Stimulated activated CD8-positive, alpha-beta memory T cell treated with anti-CD3 and anti-CD28 coated beads, Interleukin-12 subunit alpha, Interleukin-12 subunit beta, amount 100 ng/mL, for 24 hours (primary cell): ENCODE results near the gene MINDY4.

Source experiments
- DNase-seq: peaks from one replicate; pipeline ENCODE4 v3.0.0-alpha.2; 2020; ENCODE audit errors: extremely low read depth

Gene MINDY4

DNA sequence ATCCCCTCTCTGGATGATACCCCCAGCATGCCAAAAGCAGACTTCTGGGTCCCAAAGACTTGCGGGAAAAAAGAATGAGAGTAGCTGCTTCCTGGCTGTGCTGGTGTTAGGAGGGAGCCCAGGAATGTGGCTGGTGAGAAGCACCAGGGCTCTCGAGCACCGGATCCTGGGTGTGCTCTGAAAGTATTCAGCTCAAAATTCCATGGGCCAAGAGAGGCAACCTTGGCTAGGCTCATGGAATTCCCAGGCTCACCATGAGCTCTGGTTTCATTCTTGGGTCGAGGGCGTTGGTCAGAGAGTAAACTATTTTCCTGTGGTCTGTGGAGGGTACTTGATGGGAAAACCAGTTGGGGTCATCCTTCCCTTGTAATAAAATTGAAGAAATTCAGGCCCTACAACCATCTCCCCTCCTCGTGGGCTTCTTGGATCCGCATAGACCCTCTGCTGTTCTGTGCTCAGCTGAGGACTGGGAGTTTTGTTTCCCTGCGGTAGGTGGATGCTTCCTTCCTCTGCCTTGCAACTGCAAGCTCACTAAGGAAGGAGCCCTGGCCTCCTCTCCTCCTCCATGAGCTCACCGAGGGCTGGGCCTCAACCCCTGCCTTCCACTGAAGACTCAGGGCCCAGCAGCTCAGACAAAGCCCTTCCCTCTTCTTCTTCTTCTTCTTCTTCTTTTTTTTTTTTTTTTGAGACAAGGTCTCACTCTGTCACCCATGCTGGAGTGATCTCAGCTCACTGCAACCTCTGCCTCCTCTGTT lies 106.0 kb downstream of the MINDY4 start:
- no peak for DNase-seq

DNA sequence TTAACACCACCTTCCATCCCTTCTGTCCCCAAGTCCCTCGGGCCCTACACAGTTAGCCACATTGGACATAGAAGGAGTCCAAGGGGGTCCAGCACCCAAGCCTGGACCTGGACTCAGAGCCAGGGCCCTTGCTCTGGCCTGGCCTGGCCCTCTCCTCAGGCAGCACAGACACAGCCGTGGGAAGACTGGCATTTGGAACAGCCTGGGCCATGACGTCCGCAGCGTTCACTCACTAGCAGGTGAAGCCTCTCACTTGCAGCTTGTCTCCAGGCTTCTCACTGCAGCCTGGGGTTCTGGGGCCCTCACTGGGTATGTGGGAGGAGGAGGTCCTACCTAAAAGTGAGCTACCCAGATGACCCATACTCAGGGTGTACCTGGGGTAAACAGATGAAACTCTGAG lies 106.8 kb downstream of the MINDY4 start:
- no peak for DNase-seq

DNA sequence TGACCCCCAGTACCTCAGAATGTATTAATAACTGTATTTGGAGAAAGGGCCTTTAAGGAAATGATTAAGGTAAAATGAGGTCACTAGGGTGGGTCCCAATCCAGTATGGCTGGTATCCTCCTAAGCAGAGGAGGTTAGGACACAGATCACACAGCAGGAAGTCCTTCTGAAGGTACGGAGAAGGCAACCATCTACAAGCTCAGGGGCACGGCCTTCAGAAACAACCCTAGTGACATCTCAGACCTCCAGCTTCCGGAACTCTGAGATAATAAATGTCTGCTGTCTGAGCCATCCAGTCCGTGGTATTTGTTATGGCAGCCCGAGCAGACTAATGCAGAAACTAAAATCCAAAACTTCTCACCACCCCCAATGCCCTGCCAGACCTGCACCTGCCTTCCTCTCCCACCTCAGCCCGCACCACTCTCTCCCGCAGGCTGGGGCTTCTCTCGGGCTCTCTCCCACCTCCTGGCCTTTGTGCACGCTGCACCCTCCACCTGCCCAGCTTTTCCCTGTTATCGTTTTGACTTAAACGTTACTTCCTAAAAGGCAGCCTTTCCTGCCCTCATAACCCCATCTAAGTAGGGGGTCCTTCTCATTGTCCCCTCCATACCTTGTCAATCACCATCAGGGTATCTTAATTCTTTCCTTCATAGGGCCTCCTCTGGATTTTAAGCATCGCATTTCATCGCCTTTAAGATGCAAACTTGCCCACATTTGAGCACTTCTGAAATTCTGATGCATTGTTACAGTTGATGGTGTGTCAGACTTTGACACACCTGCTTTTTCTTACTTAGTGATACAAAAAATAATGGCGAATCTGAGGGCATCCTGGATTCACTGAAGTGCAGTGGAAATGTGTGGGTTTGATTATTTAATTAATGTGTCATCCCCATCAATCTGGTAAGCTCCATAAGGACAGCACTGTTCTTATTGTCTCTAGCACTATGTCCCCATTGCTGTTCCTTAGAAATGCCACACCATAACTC lies 108.2 kb downstream of the MINDY4 start:
- DNase-seq: no peak

DNA sequence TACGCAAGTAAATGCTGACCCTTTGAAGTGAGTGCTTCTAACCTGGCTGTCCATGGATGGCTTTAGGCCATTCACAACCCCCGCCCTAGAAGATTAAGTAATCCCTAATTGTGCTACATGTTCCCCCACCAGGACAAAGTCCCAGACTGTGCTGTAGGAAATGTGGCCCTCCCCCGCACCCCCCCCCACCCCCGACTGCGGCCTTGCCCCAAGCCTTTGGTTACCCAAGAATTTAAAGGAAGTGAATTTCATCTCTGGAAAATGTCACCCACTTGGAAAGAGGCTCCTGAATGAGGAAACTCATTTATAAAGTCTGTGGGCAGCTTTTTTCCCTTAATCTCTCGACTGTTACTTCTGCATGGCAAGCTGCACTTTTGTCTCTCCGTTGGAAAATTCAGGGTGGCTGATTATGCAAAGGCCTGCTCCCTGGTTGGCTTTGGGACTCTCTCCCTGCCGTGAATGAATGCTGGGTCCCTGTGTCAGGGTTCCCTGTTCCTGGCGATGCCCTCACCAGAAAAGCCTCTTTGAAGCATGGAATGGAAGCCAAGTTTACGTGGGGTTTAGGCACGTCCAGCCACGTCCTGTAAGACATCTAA lies 109.0 kb downstream of the MINDY4 start:
- no peak for DNase-seq

DNA sequence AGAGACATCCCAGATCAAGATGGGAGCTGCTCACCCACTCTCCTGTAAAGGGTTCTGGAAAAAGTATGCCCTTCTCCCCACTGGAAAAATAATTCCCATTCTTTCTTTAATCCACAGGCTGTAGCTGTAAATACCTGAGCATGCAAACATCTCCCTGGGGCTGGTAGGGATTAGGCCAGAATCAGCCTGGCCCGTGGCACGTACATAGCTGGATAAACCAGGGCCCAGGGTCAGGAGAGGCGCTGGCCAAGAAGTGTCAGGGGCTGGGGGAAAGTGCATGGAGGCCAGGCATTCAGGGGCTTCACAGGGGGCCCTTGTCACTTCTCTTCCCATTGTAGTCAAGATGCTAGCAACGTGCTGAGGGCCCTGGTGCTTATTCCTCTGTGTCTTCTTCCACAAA lies 109.7 kb downstream of the MINDY4 start:
- DNase-seq: no peak

DNA sequence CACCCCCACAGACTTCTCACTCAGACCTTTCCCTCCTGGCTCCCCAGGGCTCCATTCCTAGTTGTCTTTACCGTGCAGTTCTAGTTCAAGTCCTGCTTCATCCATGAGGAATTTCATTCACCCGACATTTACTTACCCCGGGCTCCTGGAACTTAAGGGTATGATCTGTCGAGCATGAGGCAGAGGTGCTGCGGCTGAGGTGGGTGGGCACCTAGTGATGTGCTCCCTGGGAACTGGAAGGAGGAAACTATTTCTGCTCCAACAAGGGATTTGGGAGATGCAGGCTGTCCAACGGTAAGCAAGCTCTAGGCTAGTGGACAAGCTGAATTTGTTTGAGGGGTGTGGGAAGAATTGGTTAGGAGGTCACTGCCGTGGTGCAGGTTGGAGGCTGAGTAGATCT lies 110.2 kb downstream of the MINDY4 start:
- DNase-seq: no peak

DNA sequence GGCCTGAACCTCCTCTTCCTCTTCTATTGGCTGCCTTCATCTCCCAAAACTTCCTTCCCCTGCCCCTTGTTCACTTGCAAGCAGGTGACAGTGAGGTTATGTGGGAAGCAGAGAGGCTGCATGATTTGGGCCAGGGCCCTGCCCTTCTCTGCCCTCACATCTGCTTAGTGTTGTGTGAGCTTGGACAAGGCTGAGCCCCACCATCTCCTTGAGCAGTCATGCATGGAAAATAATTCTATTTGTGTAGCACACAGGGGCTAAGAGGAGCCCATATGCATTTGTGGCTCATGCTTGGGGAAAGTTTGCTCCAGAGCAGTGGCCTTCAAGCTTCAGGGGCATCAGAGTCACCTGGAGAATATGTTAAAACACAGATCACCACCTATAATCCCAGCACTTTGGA lies 113.7 kb downstream of the MINDY4 start:
- no peak for DNase-seq

DNA sequence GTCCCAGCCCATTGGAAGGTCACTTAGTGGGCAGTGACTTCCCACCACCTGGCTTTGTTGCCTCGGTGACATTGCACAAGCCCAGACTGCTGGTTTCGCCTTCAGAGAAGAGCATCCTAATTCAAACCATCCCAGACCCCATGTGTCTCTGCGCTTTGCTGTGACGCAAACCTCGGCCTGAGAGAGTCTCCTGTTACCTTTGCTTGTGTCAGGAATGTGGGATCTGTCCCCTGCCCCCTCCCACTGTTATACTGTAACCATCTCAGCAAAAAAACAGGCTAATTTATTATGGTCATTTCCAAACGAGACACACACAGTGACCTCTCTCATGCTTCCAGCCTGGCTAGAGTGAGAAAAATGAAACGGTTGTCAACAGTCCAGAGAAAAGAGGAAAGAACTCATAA lies 115.4 kb downstream of the MINDY4 start:
- no peak for DNase-seq

DNA sequence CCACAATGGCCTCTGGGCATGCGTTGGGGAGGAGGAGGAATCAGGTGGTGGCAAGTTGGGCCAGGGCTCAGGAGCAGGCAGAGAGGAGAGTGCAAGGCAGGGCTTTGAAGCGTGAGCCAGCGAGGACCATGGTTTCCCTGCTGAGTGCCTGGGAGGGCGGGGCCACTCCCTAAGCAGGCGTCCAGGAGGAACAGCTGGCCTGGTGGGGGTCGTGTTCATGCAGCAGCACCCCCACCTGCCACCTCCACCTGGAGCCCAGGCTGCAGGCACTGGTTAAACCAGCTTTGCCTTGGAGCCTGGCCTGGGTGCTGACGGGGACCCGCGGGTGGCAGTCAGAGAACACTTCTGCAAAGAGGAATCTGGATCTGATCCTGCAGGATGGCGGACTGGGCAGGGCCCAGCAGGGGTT lies 116.3 kb downstream of the MINDY4 start:
- no peak for DNase-seq

DNA sequence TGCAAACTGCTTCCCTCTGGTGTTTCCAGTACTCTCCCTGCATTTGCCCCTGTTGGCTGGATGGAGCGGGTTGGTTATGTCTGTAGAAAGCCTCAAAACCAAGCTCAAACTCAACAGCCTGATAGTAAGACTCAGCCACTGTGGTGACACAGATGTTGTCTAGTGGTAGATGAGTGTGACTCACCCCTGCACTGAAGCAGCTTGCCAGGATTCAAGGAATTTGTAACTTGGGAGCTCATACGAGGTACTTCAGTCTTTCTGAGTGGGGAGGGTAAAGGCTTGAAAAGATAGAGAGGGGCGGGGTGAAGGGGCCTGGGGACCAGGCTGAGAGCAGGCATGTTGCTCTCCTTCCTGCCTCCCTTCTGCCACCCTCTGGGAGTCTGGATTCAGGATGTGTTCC lies 117.5 kb downstream of the MINDY4 start:
- no peak for DNase-seq

DNA sequence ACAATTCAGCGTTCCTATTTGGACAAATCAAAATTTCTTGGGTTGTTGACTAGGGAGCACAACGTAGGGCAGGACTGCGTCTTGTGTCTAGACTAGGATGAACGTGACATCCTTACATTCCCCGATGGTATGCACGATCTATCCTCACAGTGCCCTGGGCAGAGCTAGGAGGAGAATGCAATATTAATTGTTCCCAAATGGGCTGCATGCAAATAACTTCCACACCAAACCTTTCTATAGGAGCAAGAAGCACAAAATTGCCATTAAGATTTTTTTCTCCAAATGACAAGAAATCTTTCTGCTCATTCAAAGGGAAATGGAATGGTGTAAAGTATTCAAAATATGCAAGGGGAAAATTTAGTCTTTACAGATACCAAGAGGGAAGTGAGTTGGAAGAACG lies 119.0 kb downstream of the MINDY4 start:
- DNase-seq: no peak

DNA sequence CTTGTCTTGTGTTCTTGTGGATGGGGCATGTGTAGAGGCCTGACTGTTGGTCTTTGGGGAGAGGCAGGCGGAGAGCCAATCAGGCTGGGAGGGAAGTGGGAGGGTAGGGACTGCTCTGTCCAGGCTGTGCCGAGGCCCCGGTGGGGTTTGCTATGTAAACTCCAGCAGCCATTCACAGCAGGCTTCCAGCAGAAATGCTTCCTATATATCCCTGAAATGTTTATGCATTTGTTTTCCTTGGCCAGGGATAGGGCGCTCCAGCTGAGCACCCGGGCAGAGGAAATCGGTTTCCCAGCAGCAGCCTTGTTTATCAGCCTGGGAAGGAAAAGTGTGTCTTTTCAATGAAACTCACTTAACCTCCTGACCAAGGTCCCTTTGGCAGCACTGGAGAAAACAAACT lies 122.1 kb downstream of the MINDY4 start:
- DNase-seq: no peak

DNA sequence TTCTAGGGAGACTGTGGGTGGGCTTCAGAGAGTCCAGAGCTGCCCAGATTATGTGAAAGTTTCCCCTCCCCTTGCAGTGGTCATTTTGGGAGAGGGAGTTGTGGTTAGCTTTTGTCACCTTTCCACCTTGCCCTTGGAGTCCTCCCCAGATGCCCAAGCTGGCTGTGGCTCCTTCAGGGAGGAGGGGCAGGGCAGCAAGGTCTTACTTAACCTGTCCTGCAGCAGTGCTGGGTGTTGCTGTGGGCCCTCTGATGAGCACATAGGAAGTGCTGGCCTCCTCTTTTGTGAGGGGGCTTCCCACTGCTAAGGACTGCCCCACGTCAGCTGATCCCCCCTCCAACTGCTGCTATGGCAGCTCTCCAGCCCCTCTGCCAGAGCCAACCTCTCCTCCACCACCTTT lies 122.8 kb downstream of the MINDY4 start:
- DNase-seq: no peak

DNA sequence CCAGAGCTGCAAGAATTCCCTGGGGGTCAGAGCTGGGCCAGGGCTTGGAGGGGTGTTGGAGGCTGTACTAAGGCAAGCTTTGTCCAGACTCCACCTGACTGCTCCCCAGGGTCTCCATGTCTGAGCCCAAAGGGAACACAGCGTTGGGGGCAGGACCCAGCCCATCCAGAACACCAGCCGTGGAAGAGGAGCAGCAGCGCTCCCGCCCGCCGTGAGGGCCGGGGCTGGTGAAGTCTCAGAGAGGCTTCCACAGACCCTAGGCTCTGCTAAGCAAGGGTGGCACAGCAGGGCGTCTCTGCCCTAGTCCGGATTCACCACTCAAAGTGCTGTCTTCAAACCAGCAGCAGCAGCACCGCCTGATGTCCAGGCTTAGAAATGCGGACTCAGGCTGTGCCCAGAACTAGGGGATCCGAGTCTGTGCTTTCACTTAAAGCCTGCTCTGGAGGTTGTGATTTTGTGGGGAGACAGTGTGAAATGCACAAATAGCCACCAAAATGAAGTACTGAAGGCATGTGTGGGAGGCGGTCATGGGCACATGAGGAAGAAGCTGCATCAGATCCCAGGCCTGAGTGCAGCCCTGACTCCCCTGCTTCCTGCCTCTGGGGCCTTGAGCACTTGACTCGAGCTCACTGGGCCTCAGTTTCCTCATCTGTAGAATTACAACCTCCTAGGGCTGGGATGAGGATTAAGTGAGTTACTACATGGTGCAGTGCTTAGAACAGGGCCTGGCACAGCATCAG lies 123.8 kb downstream of the MINDY4 start:
- DNase-seq: no peak

DNA sequence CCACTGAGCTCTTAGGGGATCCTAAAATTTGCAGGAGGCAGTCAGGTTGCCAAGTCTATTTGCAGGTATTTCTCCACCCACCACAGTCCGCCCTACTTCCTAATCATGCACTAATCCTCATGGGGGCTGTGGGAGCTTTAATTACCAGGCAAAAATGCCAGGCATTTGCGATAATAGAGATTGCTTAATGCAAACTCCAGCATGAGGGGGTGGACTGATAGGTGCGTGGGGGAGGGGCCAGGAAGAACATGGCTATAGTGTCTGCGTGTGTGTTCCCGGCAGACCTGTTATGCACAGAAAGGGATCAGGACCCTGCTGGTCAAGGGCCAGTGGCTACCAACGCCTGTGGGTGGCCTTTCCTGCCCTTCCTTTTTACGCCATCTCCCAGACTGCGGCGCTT lies 124.8 kb downstream of the MINDY4 start:
- no peak for DNase-seq

DNA sequence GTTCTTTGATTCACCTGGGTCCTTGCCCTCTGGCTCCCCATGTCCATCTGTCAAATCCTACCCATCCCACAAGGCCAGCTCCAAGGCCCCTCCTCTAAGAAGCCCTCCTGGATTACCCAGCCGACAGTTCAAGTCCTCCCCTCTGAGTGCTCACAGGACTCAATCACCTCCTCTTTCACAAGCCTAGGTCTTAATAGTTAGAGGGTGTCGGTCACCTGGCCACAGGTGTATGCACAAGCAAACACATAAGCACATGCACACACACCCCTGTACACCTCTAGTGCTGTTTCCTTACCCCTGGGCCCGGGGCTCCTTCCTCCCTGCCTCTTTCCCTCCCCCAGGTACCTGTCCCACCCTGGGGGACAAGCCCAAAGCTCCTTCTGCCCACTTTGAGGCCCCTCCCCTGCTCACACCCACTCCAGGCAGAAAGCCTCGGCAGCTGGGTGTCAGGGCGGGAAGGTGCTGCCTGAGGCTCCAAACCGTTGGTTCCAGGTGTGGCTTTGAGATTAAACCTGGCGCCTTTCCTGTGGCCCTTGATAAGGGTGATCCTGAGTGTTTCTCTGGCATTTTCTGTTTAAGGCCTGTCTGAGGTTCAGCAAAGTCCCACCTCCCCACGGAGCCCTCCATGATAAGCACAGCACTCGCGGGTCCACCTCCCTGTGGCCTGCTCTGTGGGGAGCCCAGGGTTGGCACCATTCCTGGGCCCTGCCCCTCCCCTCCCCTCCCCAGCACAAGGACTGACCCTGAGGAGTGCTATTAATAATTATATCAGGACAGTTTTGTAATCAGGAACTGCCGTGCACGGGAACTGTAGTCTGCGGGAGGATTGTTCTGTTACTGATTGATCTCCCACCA lies 125.8 kb downstream of the MINDY4 start:
- no peak for DNase-seq

DNA sequence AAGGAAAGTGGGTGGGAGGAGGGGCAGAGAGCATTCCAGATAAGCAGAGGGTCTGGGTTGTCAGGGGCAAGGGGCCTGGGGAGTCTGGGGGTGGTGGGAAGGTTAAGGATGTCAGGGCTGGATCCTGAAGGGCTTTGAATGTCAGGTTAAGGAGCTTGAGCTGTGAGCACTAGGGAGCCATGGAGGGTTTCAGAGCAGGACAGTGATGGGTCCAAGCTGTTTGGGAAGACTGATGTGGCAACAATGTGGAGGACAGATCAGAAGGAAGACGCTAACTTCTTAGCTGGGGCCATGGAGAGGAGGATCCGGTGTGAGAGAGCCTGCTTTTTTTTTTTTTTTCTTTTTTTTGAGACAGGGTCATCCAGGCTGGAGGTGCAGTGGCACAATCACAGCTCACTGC lies 126.6 kb downstream of the MINDY4 start:
- DNase-seq: no peak

DNA sequence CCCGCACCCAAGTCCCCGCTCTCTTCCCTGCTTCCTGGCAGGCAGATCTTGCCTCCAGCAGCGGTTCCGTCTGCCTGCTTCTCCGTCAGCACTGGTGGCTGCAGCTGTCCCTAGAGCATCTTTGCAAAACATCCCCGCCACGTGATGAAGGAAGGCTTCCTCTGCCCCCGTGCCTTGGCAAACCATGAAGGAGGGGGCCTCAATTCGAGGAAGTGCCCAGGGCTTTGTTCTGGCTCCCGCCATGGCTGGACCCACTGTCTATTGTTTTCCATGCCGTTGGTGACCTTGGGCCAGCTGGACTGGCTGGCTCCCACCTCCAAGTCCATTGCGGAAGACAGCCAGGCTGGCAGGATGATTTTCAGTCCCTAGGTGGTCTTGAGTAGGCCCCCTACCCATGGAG lies 127.2 kb downstream of the MINDY4 start:
- DNase-seq: no peak

DNA sequence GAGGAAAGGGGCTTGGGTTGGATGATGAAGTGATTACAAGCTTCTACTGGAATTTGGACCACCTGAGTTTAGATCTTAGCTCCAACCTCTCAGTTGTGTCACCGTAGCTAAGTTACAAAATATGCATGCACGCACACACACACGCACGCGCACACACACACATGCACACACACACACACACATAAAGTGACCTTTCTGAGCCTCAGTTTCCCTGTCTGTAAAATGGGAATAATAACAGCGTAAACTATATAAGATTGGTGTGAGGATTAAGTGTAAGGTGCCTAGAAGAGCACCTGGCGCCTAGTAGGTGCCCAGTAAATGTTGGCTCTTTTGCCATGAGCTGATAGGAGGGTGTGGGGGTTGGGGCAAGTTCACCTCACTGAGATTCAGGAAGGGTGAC lies 127.8 kb downstream of the MINDY4 start:
- no peak for DNase-seq

DNA sequence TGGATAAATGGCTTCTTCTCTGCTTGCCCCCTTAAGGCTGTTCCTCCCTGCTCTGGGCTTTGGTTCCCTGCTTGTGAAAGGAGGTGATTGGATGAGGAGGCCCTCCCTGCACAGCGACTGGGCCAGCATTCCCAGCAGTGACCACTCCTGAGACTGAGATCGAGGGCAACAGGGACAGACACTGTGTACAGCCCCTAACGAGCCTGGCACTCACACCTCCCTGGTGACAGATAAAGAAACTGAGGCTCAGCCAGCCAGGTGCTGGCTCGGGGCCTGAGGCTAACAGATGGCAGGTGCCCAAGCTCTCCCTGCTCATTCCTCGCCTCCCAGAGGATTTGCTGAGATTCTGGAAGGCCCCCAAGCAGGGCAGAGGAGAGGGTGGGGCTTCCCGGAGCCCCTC lies 128.4 kb downstream of the MINDY4 start:
- DNase-seq: no peak

DNA sequence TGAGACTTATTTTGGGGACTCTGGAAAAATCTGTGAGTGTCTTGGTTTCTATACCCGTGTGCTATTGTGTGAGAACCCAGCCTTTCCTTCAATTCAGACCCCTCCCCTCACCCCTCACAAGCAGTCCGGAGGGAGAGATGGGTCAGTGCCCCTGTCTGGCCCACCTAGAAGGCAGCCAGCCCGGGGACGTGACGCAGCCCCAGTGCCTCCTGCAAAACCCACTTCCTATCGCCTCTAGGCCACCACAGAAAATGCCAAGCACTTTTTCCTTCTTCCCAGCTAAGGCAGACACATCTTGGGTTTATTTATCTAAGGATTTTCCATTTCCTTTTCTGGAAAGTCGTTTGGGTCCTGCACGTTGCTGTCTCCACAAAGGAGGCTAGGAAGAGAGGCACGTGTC lies 128.8 kb downstream of the MINDY4 start:
- DNase-seq: no peak
